NCI-H69 (cell line): ENCODE results near the gene C1QTNF6.
A peak's percentile ranks its signal among the peaks of the same experiment; 100 is the strongest.
"Not testable (repeated sequence)": the region's sequence is repeated elsewhere in the genome, so short reads cannot be mapped to it uniquely, and the experiment has no call there.

Source experiments
- DNase-seq: peaks from one replicate; lab custom pipeline; 2025; lab: John Stamatoyannopoulos, UW

C1QTNF6 gene

GRCh38 chr22:37187891-37188761 is at the start of gene C1QTNF6:
C1QTNF6 (minus strand) TSS chr22:37188247; CDS start chr22:37188213, 34 bp downstream.
- DNase-seq: no peak

- DNase-seq: no peak
Observed at GRCh38 chr22:37235897-37236607, 48.0 kb upstream of the C1QTNF6 start.

- DNase-seq: no peak
Observed at GRCh38 chr22:37234736-37235711, 47.0 kb upstream of the C1QTNF6 start.

GRCh38 chr22:37233751-37234631 is 45.9 kb upstream of the C1QTNF6 start:
- DNase-seq: no peak

- not testable (repeated sequence) for DNase-seq
Observed at GRCh38 chr22:37233371-37233750, 45.3 kb upstream of the C1QTNF6 start.

GRCh38 chr22:37232140-37232998 is 44.3 kb upstream of the C1QTNF6 start:
- DNase-seq: no peak

- no peak for DNase-seq
Observed at GRCh38 chr22:37231406-37232139, 43.5 kb upstream of the C1QTNF6 start.

- DNase-seq: no peak
Observed at GRCh38 chr22:37230673-37231405, 42.8 kb upstream of the C1QTNF6 start.

GRCh38 chr22:37229805-37230672 is 42.0 kb upstream of the C1QTNF6 start:
- DNase-seq: no peak

- no peak for DNase-seq
Observed at GRCh38 chr22:37229012-37229804, 41.2 kb upstream of the C1QTNF6 start.

- DNase-seq: no peak
Observed at GRCh38 chr22:37228106-37229011, 40.3 kb upstream of the C1QTNF6 start.

GRCh38 chr22:37226514-37226913 is 38.5 kb upstream of the C1QTNF6 start:
- DNase-seq: no peak

GRCh38 chr22:37226087-37226486 is 38.0 kb upstream of the C1QTNF6 start:
- no peak for DNase-seq

- DNase-seq: peak; percentile 37
Observed at GRCh38 chr22:37225481-37225880, 37.4 kb upstream of the C1QTNF6 start.

- DNase-seq: no peak
Observed at GRCh38 chr22:37224757-37225420, 36.8 kb upstream of the C1QTNF6 start.
